Activated CD8-positive, alpha-beta T cell treated with anti-CD3 and anti-CD28 coated beads for 36 hours (primary cell): Measurements from ENCODE around the gene CENPT. TPM values are rescaled to one million over a fixed set of nuclear protein-coding genes. Genes with fewer than 3 reads are reported as not detected.

Experiments used
- ATAC-seq: fragments of 200-7000 bp; cut with Tn5 transposase; one replicate; pipeline ENCODE4 v1.10.0; 2021; ENCODE audit warnings: mild to moderate bottlenecking, moderate library complexity
- CTCF ChIA-PET: fragments of 350-600 bp; sonication (Branson Sonifier 250); formaldehyde crosslinking; loops from one replicate; lab custom pipeline; 2021; ENCODE audit warnings: antibody characterized with exemption; lab: Charles Lee
- POLR2A ChIA-PET: fragments of 350-600 bp; sonication (Branson Sonifier 250); formaldehyde crosslinking; loops from one replicate; lab custom pipeline; 2021; ENCODE audit warnings: antibody characterized with exemption; lab: Charles Lee
- DNase-seq: peaks from one replicate; pipeline ENCODE4 v3.0.0-alpha.2; 2020
- H3K27ac Mint-ChIP-seq: one replicate; pipeline ENCODE4 v1.8.0; 2021; ENCODE audit warnings: mild to moderate bottlenecking, mixed read lengths
- H3K27me3 Mint-ChIP-seq: one replicate; pipeline ENCODE4 v1.8.0; 2021; ENCODE audit warnings: mixed read lengths
- H3K36me3 Mint-ChIP-seq: one replicate; pipeline ENCODE4 v1.8.0; 2021; ENCODE audit warnings: low read depth, mixed read lengths
- H3K4me1 Mint-ChIP-seq: one replicate; pipeline ENCODE4 v1.8.0; 2021; ENCODE audit warnings: low read depth, mixed read lengths
- H3K4me3 Mint-ChIP-seq: one replicate; pipeline ENCODE4 v1.8.0; 2021; ENCODE audit warnings: mild to moderate bottlenecking, moderate library complexity, mixed read lengths
- H3K9me3 Mint-ChIP-seq: one replicate; pipeline ENCODE4 v1.8.0; 2021; ENCODE audit warnings: mixed read lengths
- intact Hi-C: fragments of 100-400 bp; cut with micrococcal nuclease; formaldehyde crosslinking; loops from one replicate; pipeline ENCODE4 v1.10.0; 2022
- total RNA-seq, 2 experiments: library from RNA; stranded (reverse); gene quantifications; one replicate each; pipeline ENCODE4 v1.2.3, GENCODE V29; 2021
- TF ChIP-seq, protein P1 (sequence below): fragments of 200-600 bp; IDR thresholded peaks from one replicate; pipeline ENCODE4 v1.8.0; 2022; ENCODE audit warnings: antibody characterized with exemption, mild to moderate bottlenecking

Gene CENPT
- total RNA-seq, 2 experiments from 2014 or later, result 40.4 to 42.2 TPM

DNA sequence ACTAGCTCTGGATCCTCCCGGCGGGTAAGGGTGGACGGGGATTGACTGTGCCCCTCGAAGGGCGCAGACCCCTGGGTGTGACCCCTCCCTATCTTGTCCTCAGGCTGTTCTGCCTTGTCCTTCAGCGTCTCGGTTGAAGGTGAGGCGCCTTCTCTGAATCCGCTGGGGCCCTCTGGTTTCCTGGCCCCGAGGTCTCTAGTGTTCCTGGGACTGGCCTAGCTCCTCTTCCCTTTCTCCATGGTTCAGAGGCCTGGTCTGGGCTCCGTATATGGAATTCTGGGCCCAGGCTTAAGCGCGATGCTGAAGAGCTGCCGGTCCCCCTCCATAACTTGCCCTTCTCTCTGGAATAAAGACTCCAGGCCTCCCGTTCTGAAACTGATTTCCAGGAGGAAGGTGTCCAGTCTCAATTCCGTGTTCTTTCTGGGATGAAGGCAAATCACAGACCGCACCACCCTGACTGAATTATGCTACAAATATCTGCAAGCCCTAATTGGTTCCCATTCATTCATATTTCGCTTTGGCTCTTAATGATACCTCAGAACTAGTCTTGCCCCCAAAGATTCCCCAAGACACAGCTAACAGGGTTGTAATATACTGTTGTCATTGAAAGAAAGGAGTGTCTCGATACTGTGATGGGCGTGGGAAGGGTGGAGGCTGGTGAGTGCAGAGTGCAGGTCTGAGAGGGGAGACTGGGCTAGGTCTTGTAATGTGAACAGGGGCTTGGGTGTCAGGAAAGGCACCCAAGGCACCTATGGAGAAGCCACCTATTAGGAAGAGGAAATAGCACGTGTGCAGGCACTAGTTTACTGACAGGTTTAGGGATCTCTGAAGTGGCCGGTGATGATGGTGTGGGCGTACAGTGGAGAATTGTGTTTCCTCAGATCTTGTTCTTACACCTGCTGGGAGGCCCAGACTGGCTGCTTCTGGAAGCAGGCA, 26.2 kb upstream of the CENPT start:
- peak; percentile 37 for DNase-seq
- H3K4me3 Mint-ChIP-seq, result peak overlapping the region; percentile 82
- TF ChIP-seq, protein P1, sequence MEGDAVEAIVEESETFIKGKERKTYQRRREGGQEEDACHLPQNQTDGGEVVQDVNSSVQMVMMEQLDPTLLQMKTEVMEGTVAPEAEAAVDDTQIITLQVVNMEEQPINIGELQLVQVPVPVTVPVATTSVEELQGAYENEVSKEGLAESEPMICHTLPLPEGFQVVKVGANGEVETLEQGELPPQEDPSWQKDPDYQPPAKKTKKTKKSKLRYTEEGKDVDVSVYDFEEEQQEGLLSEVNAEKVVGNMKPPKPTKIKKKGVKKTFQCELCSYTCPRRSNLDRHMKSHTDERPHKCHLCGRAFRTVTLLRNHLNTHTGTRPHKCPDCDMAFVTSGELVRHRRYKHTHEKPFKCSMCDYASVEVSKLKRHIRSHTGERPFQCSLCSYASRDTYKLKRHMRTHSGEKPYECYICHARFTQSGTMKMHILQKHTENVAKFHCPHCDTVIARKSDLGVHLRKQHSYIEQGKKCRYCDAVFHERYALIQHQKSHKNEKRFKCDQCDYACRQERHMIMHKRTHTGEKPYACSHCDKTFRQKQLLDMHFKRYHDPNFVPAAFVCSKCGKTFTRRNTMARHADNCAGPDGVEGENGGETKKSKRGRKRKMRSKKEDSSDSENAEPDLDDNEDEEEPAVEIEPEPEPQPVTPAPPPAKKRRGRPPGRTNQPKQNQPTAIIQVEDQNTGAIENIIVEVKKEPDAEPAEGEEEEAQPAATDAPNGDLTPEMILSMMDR, result no peak
- CTCF ChIA-PET, result interaction anchor here (0.7 to 3.0 kb wide), 5 partner anchors 10 to 167 kb away, joined by 3 to 33 read pairs (median 3); partner anchors contain the start of gene NRN1L
- peak overlapping the region; percentile 93 for H3K27ac Mint-ChIP-seq
- peaks cover 21% of the 10 kb centered on the region for H3K36me3 Mint-ChIP-seq
- H3K27me3 Mint-ChIP-seq, result no peaks in the 10 kb centered on the region
- no peaks in the 10 kb centered on the region for H3K9me3 Mint-ChIP-seq
- peak; percentile 15 for ATAC-seq
- POLR2A ChIA-PET, result interaction anchor here (0.6 to 2.4 kb wide), 15 partner anchors 11 to 108 kb away, joined by 3 to 12 read pairs (median 4); partner anchors contain the start of genes CENPT, NRN1L, NUTF2 and PSKH1
- intact Hi-C loops, result no loop called here
- H3K4me1 Mint-ChIP-seq, result peaks cover 27% of the 10 kb centered on the region

DNA sequence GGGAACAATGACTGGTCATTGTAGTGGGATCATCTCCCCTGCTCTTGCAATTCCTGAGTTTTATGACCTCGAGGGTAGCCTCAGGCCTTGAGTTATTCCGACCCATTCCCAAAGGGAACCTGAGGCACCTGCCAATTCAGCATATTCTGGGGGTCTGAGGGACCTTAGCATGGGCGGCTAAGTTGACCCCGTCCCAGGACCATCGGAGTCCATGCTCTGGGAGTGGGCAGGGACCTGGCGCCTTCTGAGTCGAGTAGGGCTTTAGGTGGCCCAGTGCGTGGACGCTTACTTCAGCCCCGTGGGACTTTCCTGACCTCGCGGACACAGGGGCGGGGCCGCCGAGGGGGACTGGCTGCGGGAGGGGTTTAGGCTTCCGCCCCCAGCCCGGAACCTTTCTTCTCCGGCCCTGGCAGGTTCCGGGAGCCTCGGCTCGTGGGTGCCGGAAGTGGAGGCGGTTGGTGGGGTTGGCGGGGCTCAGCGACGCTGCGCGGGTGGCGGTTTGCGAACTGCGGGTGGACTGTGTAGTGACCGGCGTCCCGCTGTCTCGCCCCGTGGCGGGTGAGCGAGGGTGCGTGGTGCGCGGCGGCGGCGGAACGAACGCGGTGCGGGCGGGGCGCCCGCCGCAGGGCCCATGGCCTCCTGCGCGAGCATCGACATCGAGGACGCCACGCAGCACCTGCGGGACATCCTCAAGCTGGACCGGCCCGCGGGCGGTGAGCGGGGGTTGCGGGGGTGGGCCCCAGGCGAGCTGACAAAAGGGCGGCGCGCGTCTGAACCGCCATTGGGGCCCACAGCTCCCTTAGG, 25.3 kb upstream of the CENPT start, which contains the start of gene EDC4:
EDC4 (plus strand) TSS at position 422 of the 804 bp plus-strand sequence; CDS start at position 632, 210 bp downstream.
- POLR2A ChIA-PET, result interaction anchor here (0.7 to 2.4 kb wide), 13 partner anchors 11 to 66 kb away, joined by 3 to 12 read pairs (median 4); partner anchors contain the start of genes CENPT, NRN1L, NUTF2 and PSKH1
- peak within 1 kb of the TSS; percentile 93 for H3K27ac Mint-ChIP-seq
- ATAC-seq, result peak; percentile 90
- intact Hi-C loops, result no loop called here
- H3K27me3 Mint-ChIP-seq, result no peaks in the 10 kb centered on the region
- TF ChIP-seq, protein P1, result no peak
- CTCF ChIA-PET, result interaction anchor here (0.7 to 3.0 kb wide), 5 partner anchors 9 to 168 kb away, joined by 3 to 33 read pairs (median 3); partner anchors contain the start of gene NRN1L
- H3K36me3 Mint-ChIP-seq, result peaks cover 17% of the 10 kb centered on the region
- H3K4me1 Mint-ChIP-seq, result peaks cover 27% of the 10 kb centered on the region
- peak within 1 kb of the TSS; percentile 82 for H3K4me3 Mint-ChIP-seq
- no peaks in the 10 kb centered on the region for H3K9me3 Mint-ChIP-seq
- peak; percentile 89 for DNase-seq

DNA sequence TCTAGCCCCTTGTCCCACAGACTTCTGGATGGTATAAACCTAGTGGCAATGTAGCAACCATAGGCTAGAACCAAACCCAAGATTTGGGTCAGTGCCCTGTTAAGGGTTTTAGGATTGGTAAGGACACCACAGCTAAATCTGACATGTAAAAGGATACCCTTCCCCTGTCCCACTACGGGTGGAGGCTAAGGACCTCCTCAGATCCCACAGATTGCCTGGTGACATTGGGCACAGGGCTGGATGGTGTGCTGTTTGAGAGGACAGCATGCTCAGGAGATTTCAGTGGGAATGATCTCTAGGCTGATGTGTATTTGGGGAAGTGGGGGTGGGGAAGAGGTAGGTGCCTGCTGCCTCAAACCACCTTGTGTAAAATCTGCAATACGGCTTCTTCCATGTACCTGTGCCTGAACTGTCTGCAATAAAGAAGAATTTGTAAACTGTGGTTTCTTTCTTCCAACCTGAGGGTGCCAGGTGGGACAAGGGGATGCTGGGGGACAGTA, 24.7 kb upstream of the CENPT start:
- peak overlapping the region; percentile 82 for H3K4me3 Mint-ChIP-seq
- ATAC-seq (no peak), DNase-seq (no peak)
- peaks cover 12% of the 10 kb centered on the region for H3K36me3 Mint-ChIP-seq
- no peaks in the 10 kb centered on the region for H3K9me3 Mint-ChIP-seq
- CTCF ChIA-PET, result interaction anchor here (0.7 to 2.5 kb wide), 8 partner anchors 10 to 72 kb away, joined by 3 to 12 read pairs (median 3); no protein-coding TSS in a partner anchor
- H3K27ac Mint-ChIP-seq, result peak overlapping the region; percentile 86
- H3K27me3 Mint-ChIP-seq, result no peaks in the 10 kb centered on the region
- POLR2A ChIA-PET, result interaction anchor here (0.8 to 1.4 kb wide), 5 partner anchors 10 to 28 kb away, joined by 3 to 6 read pairs (median 4); no protein-coding TSS in a partner anchor
- peaks cover 27% of the 10 kb centered on the region for H3K4me1 Mint-ChIP-seq
- intact Hi-C loops, result no loop called here
- TF ChIP-seq, protein P1, result no peak

DNA sequence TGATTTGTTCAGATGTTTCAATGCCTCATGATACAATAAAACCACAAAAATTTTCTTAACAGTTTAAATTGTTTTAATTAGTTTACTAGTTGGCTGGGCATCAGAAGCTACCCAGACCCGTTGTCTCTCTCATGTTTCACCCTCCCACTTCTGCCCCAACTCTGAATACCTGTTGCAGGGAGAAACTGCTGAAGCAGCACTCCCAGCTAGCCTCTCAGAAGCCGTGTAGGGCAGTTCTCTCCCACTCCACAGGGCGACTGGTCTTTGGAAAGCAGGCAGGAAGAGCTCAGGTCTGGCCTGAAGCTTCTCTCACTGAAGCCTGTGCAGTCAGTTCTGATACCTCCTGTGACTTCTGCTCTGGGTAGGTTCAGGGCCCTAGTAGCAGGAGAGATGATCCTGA, 23.8 kb upstream of the CENPT start:
- intact Hi-C loops, result no loop called here
- no peak overlapping the region for H3K4me3 Mint-ChIP-seq
- peak overlapping the region; percentile 49 for H3K27ac Mint-ChIP-seq
- peaks cover 26% of the 10 kb centered on the region for H3K4me1 Mint-ChIP-seq
- H3K27me3 Mint-ChIP-seq, result no peaks in the 10 kb centered on the region
- TF ChIP-seq, protein P1, result no peak
- ATAC-seq (no peak), DNase-seq (no peak)
- H3K9me3 Mint-ChIP-seq, result no peaks in the 10 kb centered on the region
- ChIA-PET POLR2A (interaction anchor here (0.8 to 1.4 kb wide), 4 partner anchors 9 to 28 kb away, joined by 4 to 6 read pairs (median 4); no protein-coding TSS in a partner anchor), CTCF (interaction anchor here (0.6 to 2.5 kb wide), 8 partner anchors 9 to 76 kb away, joined by 3 to 12 read pairs (median 3); no protein-coding TSS in a partner anchor)
- peaks cover 12% of the 10 kb centered on the region for H3K36me3 Mint-ChIP-seq
